Inferior parietal cortex (tissue), 1 donor: ENCODE results near the gene FRA10AC1.

Source experiments
- DNase-seq: peaks from one replicate; pipeline ENCODE4 v3.0.0-alpha.2; 2016; ENCODE audit errors: extremely low spot score

The FRA10AC1 gene

DNA sequence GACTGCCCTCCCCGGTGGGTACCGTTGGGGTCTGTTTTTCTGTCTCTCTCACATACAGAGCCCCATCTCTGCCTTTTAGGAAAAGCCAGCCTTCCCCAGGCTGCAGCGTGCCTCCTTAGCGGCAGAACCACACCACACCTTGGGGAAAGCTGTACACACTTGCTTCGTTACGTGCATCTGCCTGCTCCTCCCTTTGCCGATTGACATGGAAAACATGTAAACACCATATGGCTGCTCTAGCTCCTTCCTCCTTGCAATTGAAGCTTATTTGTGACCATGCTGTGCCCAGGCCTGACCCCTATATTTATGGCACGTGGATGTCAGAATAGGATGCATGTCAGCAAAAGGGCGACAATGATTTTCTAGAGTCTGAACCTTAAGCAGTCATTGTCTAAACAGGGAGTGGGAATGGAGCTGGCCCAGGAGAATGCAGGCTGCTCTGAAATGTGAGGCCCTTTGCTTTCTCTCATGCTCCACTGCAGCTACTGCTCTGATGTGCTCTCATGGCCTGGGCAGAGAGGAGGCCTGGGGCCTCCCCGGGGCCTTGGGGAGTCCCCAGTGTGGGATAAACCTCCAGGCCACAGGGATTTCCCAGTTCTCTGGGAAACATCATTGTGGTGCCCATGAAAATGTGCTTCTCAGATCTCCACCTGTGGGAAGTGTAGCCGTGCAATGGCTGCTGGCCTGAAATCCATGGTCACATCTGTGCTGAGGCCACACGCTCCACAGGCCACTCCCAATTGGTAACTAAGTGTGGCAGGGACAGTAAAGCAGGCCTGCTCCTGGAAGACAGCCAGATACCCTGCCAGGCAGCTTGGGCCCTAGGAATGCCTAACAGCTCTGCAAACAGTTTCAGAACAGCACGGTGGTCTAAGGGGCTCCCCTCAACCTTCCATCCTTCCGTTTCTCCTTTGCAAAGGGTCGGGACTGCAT is 71.5 kb downstream of the FRA10AC1 start:
- DNase-seq = no peak

DNA sequence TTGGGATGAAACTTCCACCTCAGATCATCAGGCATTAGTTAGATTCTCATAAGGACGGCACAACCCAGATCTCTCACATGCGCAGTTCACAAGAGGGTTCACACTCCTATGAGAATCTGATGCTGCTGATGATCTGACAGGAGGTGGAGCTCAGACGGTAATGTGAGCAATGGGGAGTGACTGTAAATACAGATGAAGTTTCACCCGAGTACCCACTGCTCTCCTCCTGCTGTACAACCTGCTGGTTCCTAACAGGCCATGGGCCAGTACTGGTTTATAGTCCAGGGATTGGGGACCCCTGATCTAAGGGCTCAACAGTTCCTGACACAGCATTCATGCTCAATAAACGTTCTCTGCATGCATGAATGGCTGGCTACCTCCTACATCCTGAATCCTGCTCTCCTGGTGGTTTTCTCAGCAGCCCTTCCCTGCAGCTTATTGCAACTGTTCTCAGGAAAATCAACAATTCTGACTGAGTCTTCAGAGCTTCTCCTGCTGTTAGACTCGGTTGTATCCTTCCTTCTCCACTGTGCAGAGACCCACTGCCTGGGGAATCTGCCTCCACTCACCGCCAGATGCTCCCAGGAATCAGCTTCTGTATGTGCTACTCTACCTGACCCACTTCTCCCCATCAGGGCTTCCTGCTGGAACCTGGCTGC is 72.6 kb downstream of the FRA10AC1 start:
- no peak for DNase-seq

DNA sequence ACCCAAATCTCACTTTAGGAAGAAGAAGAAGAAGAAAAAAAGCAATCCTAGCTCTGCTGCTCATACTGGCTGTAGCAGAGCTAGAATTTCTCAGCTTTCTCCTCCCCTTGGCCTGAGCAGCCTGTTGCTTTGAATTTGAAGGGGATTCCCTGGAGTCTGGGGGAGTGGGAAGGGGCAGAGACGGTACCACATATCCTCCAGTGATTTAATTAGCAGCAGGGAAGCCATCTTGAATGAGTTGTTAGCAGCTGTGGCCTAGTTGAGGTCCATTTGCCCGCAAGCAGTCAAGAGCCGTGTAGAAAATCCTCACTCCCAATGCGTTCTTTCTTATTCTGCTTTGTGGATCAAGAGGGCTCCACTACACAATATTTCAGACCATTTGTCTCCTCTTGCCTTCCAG is 73.5 kb downstream of the FRA10AC1 start:
- no peak for DNase-seq

DNA sequence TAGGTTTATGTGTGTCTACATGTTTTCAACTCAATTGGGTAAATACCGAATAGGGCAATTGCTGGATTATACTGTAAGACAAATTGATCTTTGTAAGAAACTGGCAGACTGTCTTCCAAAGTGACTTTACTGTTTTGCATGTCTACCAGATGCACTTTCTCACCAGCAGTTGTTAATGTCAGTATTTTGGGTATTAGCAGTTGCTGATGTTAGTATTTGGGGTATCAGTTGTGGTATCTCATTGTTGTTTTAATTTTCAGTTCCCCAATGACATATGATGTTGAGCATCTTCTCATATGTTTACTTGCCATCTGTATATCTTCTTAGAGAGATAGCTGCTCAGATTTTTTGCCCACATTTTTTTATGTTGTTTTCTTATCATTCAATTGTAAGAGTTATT is 79.5 kb downstream of the FRA10AC1 start:
- DNase-seq = no peak

DNA sequence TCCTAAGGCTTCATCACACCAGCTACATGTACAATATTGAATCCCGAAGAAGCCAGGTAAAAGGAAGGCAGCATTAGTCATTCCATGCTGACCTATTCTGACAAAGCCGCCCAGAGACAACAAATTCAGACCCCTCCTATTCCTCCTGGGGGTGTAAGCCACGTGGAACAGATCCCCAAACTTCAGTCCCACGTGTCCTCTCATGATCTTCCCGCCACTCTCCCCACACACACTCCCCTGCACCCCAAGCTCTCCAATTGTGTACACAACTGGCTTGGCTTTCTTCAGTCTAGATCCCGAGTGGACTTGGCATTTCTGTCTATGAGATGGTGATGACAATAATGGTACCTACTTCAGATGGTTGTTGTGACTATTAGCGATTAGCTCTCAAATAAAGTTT is 81.5 kb downstream of the FRA10AC1 start:
- no peak for DNase-seq
